G401 (cell line): ENCODE data around the gene PTPRC. TPM values are rescaled to one million over a fixed set of nuclear protein-coding genes. Genes with fewer than 3 reads are reported as not detected.

Experiments used
- DNase-seq: peaks from one replicate; pipeline ENCODE4 v3.0.0-alpha.2; 2015; ENCODE audit warnings: low spot score
- in situ Hi-C: cut with HindIII; loops from 2 replicates; pipeline ENCODE4 v1.10.0; 2016; ENCODE audit warnings: low sequenced_read_pairs, mixed read lengths
- total RNA-seq: library from RNA; depleted of rRNA; stranded (reverse); fragments of >200 nt; shearing (Covaris generic); gene quantifications from 2 replicates; pipeline ENCODE4 v1.2.3, GENCODE V29; 2014

The PTPRC gene
- total RNA-seq, 1 experiment from 2014 or later = not detected

- in situ Hi-C loops = no loop called here
- DNase-seq = no peak
Measured at GRCh38 chr1:198617406-198617805, 21.4 kb upstream of the PTPRC start.

- in situ Hi-C loops = no loop called here
- DNase-seq = no peak
Measured at GRCh38 chr1:198619375-198620140, 19.3 kb upstream of the PTPRC start.

GRCh38 chr1:198620218-198620617 is 18.6 kb upstream of the PTPRC start:
- DNase-seq = no peak
- in situ Hi-C loops = no loop called here

GRCh38 chr1:198620951-198621824 is 17.7 kb upstream of the PTPRC start:
- in situ Hi-C loops = no loop called here
- no peak for DNase-seq

DNA sequence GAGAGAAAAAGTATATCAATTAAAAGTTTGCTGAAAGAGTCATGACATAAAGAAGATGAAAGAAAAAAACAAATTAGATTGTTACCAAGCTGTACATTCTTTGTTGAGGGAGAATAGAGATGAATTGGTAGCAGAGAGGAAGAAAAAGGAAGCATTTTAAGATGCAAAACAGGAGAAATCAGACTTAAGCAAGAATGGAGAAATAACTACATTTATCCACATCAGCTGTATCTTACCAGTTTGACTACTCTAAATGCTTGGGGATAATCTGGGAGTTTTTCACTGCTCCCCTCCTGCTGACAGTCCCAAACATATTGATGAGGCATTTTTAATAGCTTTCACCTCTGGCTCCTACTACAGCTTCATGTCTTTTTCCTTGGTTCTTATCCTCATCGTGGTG is 16.8 kb upstream of the PTPRC start:
- no peak for DNase-seq
- in situ Hi-C loops = no loop called here

DNA sequence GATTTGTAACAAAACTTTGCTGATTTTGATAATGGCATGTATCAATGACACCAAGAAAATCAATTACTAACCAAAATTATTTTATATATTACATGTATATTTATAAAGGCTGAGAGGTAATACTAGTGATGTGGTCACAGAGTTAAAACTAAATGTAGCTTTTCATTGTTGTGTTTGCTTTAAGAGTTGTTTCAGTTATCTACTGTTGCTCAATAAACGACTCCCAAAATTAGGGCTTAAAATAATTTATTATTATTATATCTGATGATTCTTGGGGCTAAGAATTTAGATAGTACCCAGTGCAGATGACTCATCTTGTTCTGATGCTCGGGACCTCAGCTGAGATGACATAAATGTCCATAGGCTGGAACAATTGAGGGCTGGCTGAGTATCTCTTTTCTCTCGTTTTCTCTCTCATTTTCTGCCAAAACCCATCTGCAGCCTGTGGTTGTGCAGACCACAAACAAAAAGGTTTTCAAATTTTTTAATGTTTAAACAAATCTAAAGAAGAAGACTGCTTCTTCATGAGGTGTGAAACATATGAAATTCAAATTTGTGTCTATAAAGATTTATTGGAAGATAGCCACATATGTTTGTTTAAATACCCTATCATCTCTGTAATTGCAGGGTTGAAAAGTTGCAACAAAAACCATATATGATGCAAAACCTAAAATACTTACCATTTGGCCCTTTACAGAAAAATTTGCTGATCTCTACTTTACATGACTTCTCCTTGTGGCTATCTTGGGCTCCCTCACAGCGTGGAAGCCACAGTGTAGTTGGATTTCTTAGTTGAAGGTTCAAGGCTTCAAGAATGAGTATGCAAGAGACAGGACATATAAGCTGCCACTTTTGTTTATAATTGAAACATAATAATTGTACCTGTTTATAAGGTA is 14.8 kb upstream of the PTPRC start:
- DNase-seq = no peak
- in situ Hi-C loops = no loop called here

DNA sequence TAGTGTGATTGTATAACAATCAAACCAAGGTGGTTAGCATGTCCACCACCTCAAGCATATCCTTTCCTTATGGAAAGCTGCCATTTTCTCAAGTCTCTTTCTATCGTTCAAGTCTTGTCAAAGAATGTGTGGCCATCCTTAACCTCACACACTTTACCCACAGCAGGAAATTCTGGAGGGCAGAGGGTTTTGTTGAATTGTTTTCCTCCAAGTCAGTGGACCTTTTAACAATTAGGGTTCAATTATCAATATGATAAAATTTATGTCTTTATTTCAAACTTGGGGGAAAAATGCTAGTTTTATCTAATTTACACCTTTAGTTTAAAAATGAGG is 14.2 kb upstream of the PTPRC start:
- in situ Hi-C loops = no loop called here
- no peak for DNase-seq

- in situ Hi-C loops = no loop called here
- DNase-seq = no peak
Measured at GRCh38 chr1:198627436-198628066, 11.3 kb upstream of the PTPRC start.

DNA sequence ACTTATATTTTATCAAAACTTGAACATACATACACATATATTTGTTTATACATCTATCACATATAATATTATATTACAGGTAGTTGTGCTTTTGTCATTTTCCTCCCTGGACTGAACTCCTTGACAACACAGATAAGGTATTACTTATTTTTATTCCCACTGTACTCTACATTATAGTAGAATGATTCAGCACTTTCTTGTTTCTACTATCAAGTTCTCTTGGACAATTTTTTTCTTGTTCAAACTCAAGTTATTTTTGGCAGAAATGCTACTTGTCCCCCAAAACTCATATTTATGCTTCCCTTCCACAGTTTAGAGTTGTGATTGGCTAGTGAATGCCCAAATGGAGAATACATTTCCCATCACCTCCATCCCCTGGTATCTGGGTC is 10.8 kb upstream of the PTPRC start:
- no peak for DNase-seq
- in situ Hi-C loops = no loop called here

DNA sequence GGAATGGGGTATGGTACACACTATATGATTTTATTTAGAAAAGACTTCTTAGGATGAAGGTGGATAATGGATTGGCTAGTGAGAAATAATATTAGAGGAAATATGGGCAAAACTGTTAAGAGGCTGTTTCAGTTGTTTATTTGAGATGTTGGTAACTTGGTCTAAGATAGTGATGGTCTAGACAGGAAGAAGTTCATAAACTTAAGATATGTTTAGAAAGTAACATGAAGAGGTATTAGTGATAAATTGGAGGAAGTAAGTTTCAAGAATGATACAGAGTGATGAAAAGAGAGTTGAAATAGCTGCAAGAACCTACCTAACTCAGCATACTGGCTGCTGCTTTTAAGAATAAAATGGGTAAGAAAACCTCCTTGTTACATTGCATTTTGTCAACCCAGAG is 9.2 kb upstream of the PTPRC start:
- DNase-seq = no peak
- in situ Hi-C loops = no loop called here

DNA sequence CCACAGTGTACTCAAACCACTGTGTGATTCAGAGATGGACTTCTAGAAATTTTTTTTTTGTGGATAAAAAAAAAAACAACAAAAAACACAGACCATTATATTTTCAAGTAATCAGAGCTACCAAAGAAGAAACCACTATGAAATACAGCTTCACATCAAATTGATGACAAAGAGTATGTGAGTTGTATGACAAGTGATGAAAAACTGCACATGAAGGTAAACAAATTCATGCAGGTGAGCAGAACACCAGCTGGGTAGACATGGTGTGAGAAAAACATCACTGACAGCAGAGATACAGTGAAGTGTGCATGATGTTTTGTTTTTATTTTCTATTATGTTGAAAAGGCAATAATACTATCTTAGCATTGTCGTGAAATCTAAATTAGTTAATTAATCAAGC is 8.0 kb upstream of the PTPRC start:
- in situ Hi-C loops = no loop called here
- DNase-seq = no peak

- in situ Hi-C loops = no loop called here
Measured at GRCh38 chr1:198631292-198631691, 7.5 kb upstream of the PTPRC start.

DNA sequence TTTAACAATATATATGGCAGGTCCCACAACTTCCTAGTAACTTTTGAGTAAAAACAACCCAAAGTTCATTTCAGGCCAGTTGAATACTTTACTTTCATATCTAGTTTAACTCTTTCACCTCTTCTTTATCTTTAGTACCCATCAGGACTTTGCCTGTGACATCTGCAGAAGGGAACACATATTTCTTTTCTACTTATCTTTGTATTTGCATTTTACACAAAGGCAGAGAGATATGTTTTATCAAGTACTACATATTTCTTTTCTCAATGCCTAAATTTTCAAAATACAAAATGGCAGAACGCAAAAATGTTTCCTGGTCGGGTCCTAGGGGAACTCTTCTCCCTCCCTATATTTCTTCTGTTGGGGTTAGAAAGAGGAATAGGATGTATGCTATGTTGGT is 6.8 kb upstream of the PTPRC start:
- no peak for DNase-seq
- in situ Hi-C loops = no loop called here

More at GRCh38 chr1:198631292-198631691, 7.5 kb upstream of the PTPRC start:
- DNase-seq = no peak

DNA sequence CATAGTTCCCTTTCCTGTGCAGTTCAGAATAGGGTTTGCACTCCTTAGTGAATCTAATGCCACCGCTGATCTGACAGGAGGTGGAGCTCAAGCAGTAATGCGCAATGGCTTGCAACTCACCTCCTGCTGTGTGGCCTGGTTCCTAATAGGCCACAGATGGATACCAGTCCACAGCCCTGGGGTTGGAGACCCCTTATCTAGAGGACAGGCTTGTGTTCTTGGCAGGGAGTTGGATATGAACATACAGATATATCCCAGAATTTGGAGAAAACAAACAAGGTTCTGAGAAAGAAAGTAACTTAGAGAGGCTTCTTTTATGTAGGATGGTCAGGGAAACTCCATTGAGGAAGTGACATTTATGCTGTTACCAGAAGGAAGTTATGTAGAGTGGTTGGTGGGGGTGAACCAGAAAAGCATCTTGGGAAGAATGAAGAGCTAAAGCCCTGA is 5.1 kb upstream of the PTPRC start:
- in situ Hi-C loops = no loop called here
- no peak for DNase-seq

DNA sequence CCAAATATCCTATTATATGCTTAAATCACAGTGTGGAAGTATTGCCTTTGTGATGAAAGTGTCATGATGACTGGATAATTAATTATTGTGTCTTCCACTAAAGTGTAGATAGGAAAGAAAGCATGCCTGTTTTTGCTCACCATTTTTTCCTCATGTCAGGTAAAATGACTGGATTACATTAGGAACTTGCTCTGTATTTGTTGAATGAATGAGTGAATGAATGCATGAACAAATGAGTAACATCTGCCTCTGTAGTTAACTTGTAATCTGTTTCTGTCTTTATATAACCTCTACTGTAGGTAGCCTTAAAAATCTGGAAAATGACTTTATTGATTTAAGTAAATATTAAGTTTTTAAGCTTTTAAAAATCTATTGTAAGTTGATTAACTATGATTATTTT is 2.9 kb upstream of the PTPRC start:
- DNase-seq = no peak
- in situ Hi-C loops = no loop called here

- in situ Hi-C loops = no loop called here
- no peak for DNase-seq
Measured at GRCh38 chr1:198636391-198636790, 2.4 kb upstream of the PTPRC start.

DNA sequence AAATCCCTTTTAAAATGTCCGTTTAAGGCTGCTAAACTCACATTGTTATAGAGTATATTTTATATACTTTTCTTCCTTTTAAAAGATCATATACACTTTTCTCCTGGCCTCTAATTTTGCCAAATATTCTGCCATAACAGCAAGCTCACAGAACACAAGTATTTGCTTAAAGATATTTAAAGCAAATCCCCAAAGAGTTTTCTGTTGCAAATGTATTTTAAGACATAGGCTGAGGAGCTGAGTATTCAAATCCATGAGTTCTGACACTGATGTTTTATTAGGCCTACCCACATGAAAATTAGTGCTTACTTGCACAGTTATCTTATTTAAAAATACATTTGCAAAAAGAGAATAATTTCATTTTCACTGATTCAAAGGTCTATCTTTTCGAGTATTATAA is 1.7 kb upstream of the PTPRC start:
- no peak for DNase-seq
- in situ Hi-C loops = no loop called here

DNA sequence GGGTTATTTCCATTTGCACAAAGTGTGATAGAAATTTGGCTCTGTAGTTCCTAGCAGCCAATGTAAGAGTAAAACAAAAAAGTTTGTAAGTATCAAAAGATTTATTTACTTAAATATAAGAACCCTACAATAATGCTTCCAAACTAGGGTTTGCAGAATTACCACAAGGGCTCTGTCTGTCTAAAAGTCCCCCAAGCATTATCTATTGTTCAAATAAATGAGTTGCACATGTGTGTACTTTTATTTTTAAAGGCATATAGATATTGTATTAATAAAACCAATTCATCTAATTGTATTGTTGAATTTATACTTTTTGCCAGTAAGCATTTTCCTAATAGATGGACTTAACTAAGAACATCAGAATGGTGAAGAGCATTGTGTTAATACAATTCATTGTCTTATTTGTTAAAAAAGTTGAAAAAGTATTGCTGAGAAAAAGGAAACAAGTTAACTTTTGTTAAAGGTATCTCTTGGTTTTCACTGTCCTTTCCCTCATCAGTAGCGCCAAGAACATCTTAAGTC is 863 bp upstream of the PTPRC start:
- DNase-seq = no peak
- in situ Hi-C loops = no loop called here

GRCh38 chr1:198638441-198638840 is 399 bp upstream of the PTPRC start:
- DNase-seq = no peak
- in situ Hi-C loops = no loop called here
